Activated T-cell treated with anti-CD3 and anti-CD28 coated beads for 4 hours (primary cell): ENCODE measurements around the gene CYP26C1.

ENCODE experiments used
- DNase-seq: peaks from one replicate; pipeline ENCODE4 v3.0.0-alpha.2; 2020

CYP26C1 gene

GRCh38 chr10:93059975-93060886, at the start of gene CYP26C1:
CYP26C1 (plus strand) TSS chr10:93060798; CDS start chr10:93061264, 466 bp downstream.
- DNase-seq = no peak

- no peak for DNase-seq
Measured at GRCh38 chr10:93015722-93016121, 44.9 kb upstream of the CYP26C1 start.

- DNase-seq = no peak
Measured at GRCh38 chr10:93023013-93023650, 37.5 kb upstream of the CYP26C1 start.

- no peak for DNase-seq
Measured at GRCh38 chr10:93026072-93026471, 34.5 kb upstream of the CYP26C1 start.

- no peak for DNase-seq
Measured at GRCh38 chr10:93027508-93027907, 33.1 kb upstream of the CYP26C1 start.

GRCh38 chr10:93028883-93029282, 31.7 kb upstream of the CYP26C1 start:
- DNase-seq = no peak

GRCh38 chr10:93030409-93030808, 30.2 kb upstream of the CYP26C1 start:
- DNase-seq = no peak

- no peak for DNase-seq
Measured at GRCh38 chr10:93032105-93032808, 28.3 kb upstream of the CYP26C1 start.

GRCh38 chr10:93032809-93033137, 27.8 kb upstream of the CYP26C1 start:
- no peak for DNase-seq

- DNase-seq = no peak
Measured at GRCh38 chr10:93034426-93034825, 26.2 kb upstream of the CYP26C1 start.

- no peak for DNase-seq
Measured at GRCh38 chr10:93039110-93039509, 21.5 kb upstream of the CYP26C1 start.

GRCh38 chr10:93039721-93040120, 20.9 kb upstream of the CYP26C1 start:
- DNase-seq = no peak

GRCh38 chr10:93054486-93054885, 6.1 kb upstream of the CYP26C1 start:
- no peak for DNase-seq

- DNase-seq = no peak
Measured at GRCh38 chr10:93058139-93058538, 2.5 kb upstream of the CYP26C1 start.

- DNase-seq = no peak
Measured at GRCh38 chr10:93060887-93061593, 442 bp downstream of the CYP26C1 start.

GRCh38 chr10:93061594-93062513, 1.3 kb downstream of the CYP26C1 start:
- DNase-seq = no peak

GRCh38 chr10:93062514-93063143, 2.0 kb downstream of the CYP26C1 start:
- no peak for DNase-seq

- no peak for DNase-seq
Measured at GRCh38 chr10:93063144-93063976, 2.8 kb downstream of the CYP26C1 start.

- DNase-seq = no peak
Measured at GRCh38 chr10:93063977-93064660, 3.5 kb downstream of the CYP26C1 start.
